Measurements from ENCODE around the gene GPR45.

GRCh38 chr2:105215586-105216192, 25.9 kb upstream of the GPR45 start:
- TF ChIP-seq POLR2A (IDR thresholded peaks at IDR 0.05) (no peak), CTCF (IDR thresholded peaks at IDR 0.05) (no peak)

All from Peyer's patch (tissue), 4 donors.